Uterus (tissue), 4 donors: Measurements from ENCODE around the gene RBM15. TPM values are rescaled to one million over a fixed set of nuclear protein-coding genes. Genes with fewer than 3 reads are reported as not detected.

ENCODE experiments used
- DNase-seq, 2 donors: peaks; one replicate each; pipeline ENCODE4 v3.0.0-alpha.2; 2019 to 2020
- H3K27ac ChIP-seq, 2 donors: fragments of 200-600 bp; sonication (generic); 1 replicate in 1 of 2; 2 replicates in 1 of 2; pipeline ENCODE4 v1.5.1; 2016 to 2018
- H3K27me3 ChIP-seq, 2 donors: fragments of 200-600 bp; sonication (generic); one replicate each; pipeline ENCODE4 v1.5.1; 2018 to 2019; ENCODE audit warnings: control low read depth in 1 of 2
- H3K36me3 ChIP-seq, 2 donors: fragments of 200-600 bp; sonication (generic); one replicate each; pipeline ENCODE4 v1.5.1; 2019; ENCODE audit warnings: control low read depth in 1 of 2
- H3K4me1 ChIP-seq, 2 donors: fragments of 200-600 bp; sonication (generic); one replicate each; pipeline ENCODE4 v1.5.1; 2018 to 2019; ENCODE audit warnings: control low read depth in 1 of 2
- H3K4me3 ChIP-seq, 2 donors: fragments of 200-600 bp; sonication (generic); 1 replicate in 1 of 2; 2 replicates in 1 of 2; pipeline ENCODE4 v1.5.1; 2018 to 2019; ENCODE audit warnings: mild to moderate bottlenecking in 1 of 2
- H3K9me3 ChIP-seq, 2 donors: fragments of 200-600 bp; sonication (generic); one replicate each; pipeline ENCODE4 v1.5.1; 2019; ENCODE audit warnings: control low read depth in 1 of 2
- POLR2A ChIP-seq, 2 donors: fragments of 450-650 bp; IDR thresholded peaks; one replicate each; pipeline ENCODE4 v1.6.1; 2016; ENCODE audit warnings: antibody characterized with exemption in 2 of 2, mild to moderate bottlenecking in 1 of 2, moderate library complexity in 1 of 2
- intact Hi-C: fragments of 100-400 bp; cut with DNase I; formaldehyde crosslinking; loops from one replicate; pipeline ENCODE4 v1.15.1; 2023; ENCODE audit warnings: low total_unique reads
- total RNA-seq, 4 donors: library from RNA; depleted of rRNA in 3 of 4; stranded (reverse); fragments of >200 nt in 3 of 4; gene quantifications; one replicate each; pipeline versions ENCODE4 v1.1.0 to v1.2.4, GENCODE V29; 2014 to 2023
- TF ChIP-seq, protein P1 (sequence below), 4 experiments: fragments of 200-600 bp in 2 of 4; fragments of 450-650 bp in 2 of 4; sonication (generic) in 2 of 4; IDR thresholded peaks; one replicate each; pipeline ENCODE4 v1.5.1; 2016 to 2019; ENCODE audit warnings: antibody characterized with exemption in 4 of 4, mild to moderate bottlenecking in 2 of 4, moderate library complexity in 1 of 4
- donor health status: DM: yes; HTN: yes; CAD: no.

RBM15 gene
- total RNA-seq, 4 donors from 2014 or later: 9.2 to 71.1 (median 20.8) TPM

DNA sequence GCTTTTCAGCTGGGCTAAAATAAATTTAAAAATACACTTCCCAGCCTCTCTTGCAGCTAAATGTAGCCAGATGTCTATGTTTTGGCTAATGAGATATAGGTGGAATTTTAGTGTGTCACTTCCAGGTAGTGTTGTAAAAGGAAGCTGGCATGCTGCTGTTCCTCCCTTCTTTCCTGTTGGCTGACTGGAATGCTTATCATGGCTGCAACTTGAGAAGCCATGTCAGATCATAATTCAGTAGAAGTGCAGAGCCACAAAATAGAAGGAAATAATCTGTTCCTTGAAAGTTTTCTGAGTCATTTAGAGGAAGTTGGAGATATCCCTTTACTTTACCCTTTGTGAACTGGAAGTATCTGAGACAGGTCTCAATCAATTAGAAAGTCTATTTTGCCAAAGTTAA is 10.9 kb upstream of the RBM15 start:
- Histone ChIP-seq H3K36me3 (no peaks in the 10 kb centered on the region), H3K4me3 (no peak overlapping the region), H3K9me3 (no peaks in the 10 kb centered on the region), H3K27me3 (no peaks in the 10 kb centered on the region), H3K27ac (no peak overlapping the region), H3K4me1 (no peaks in the 10 kb centered on the region)
- TF ChIP-seq POLR2A (IDR thresholded peaks at IDR 0.05): no peak
- TF ChIP-seq, protein P1, sequence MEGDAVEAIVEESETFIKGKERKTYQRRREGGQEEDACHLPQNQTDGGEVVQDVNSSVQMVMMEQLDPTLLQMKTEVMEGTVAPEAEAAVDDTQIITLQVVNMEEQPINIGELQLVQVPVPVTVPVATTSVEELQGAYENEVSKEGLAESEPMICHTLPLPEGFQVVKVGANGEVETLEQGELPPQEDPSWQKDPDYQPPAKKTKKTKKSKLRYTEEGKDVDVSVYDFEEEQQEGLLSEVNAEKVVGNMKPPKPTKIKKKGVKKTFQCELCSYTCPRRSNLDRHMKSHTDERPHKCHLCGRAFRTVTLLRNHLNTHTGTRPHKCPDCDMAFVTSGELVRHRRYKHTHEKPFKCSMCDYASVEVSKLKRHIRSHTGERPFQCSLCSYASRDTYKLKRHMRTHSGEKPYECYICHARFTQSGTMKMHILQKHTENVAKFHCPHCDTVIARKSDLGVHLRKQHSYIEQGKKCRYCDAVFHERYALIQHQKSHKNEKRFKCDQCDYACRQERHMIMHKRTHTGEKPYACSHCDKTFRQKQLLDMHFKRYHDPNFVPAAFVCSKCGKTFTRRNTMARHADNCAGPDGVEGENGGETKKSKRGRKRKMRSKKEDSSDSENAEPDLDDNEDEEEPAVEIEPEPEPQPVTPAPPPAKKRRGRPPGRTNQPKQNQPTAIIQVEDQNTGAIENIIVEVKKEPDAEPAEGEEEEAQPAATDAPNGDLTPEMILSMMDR (IDR thresholded peaks at IDR 0.05): no peak
- DNase-seq: no peak
- intact Hi-C loops: no loop called here

DNA sequence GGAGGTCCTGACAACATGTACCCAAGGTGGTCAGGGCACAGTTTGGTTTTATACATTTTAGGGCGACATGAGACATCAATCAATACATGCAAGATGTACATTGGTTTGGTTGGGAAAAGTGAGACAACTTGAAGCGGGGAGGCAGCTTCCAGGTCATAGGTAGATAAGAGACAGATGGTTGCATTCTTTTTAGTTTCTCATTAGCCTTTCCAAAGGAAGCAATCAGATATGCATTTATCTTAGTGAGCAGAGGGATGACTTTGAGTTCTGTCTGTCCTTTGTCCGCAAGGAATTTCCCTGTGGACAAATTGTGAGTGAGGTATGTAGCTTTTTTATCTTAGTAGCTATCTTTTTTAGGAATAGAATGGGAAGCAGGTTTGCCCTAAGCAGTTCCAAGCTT is 10.5 kb upstream of the RBM15 start:
- TF ChIP-seq, protein P1 (IDR thresholded peaks at IDR 0.05): no peak
- no peak for TF ChIP-seq POLR2A (IDR thresholded peaks at IDR 0.05)
- Histone ChIP-seq H3K4me1 (no peaks in the 10 kb centered on the region), H3K9me3 (no peaks in the 10 kb centered on the region), H3K27me3 (no peaks in the 10 kb centered on the region), H3K4me3 (no peak overlapping the region), H3K36me3 (no peaks in the 10 kb centered on the region), H3K27ac (no peak overlapping the region)
- DNase-seq: no peak
- intact Hi-C loops: no loop called here

DNA sequence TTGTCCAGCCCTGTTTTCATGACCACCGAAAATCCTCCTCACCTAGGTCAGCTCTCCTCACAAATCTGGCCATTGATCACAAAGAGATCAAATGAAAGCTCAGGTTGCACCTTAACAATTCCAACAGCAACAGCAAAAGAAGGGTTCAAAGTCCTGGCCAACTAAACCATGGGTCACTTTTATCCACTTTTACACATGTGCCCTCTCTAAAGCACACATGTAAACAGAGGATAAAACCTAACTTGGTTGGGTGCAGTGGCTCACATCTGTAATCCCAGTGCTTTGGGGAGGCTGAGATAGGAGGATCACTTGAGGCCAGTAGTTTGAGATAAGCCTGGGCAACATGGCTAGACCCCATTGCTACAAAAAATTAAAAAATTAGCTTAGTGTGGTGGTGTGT is 3.9 kb upstream of the RBM15 start:
- Histone ChIP-seq H3K4me1 (no peaks in the 10 kb centered on the region), H3K4me3 (no peak overlapping the region), H3K9me3 (no peaks in the 10 kb centered on the region), H3K36me3 (no peaks in the 10 kb centered on the region), H3K27ac (no peak overlapping the region), H3K27me3 (no peaks in the 10 kb centered on the region)
- no peak for TF ChIP-seq POLR2A (IDR thresholded peaks at IDR 0.05)
- TF ChIP-seq, protein P1 (IDR thresholded peaks at IDR 0.05): no peak
- intact Hi-C loops: no loop called here
- DNase-seq: no peak

DNA sequence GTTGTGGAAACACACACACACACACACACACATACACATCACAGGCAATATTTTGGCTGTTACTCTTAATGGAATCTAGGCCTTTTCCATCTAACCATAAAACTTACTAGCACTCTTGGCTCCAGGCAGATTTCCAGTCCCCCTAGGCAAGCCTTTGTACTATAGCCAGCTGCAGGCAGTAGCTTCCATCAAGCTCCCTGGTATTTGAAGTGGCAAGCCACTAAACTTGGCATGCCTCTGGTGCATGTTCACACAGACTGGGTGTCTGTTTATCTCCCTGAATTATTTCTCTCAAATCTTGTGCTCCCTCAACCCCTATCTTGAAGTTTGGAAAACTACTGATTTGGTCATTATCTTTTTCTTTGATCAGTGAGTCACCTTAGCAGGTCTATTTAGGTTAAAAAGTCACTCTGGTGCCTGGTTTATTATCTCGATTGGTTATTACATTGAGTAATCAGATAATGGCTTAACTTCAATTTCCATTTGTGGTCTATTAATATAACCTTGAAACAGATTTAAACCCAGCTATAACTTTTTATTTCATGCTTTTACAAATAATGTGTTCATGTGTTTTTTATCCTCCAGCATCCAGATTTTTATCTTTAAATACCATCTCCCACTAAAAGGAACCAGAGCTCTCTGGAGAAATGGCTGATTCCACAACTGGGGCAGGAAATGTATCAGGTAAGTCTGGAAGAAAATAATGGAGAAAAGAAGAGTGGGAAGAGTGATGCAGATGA is 2.7 kb upstream of the RBM15 start:
- no peaks in the 10 kb centered on the region for H3K9me3 ChIP-seq
- H3K27me3 ChIP-seq: no peaks in the 10 kb centered on the region
- no peaks in the 10 kb centered on the region for H3K36me3 ChIP-seq
- no peak for DNase-seq
- intact Hi-C loops: loop anchor here (2.0 kb wide), 1 partner anchor 70 kb away; the partner anchor contains the start of gene LAMTOR5
- H3K4me1 ChIP-seq: peaks cover under 1 to 7% of the 10 kb centered on the region in 2 donors
- H3K27ac ChIP-seq: no peak overlapping the region
- TF ChIP-seq POLR2A (IDR thresholded peaks at IDR 0.05): no peak
- TF ChIP-seq, protein P1 (IDR thresholded peaks at IDR 0.05): no peak
- H3K4me3 ChIP-seq: no peak overlapping the region

DNA sequence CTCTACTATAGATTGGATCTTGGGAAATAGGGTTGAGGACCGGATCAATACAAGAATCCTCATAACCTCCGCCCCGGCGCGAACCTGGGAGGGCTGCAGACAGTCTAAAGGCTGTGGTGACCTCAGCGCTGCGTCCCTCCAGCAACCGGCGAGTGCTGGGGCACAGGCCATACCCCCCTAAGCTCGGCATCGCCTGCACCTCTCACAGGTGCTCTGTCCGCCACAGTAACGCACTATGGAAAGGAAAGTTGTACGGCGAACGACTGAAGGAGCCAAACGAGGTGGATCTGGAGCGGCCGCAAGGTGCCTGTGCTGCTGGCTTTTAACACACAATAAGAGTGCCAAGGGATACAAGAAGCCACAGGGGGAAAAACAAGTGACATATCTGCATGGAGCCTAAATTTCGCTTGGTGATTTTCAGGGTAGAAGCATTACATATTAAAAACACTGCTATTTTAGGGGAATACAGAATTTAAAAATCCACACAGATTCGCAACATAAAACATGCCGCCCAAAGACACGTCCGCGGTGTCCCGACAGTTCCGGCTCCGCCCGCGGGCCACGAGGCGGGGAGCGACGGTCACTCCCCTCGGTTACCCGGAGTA is 1.4 kb upstream of the RBM15 start:
- DNase-seq: peak; percentile 31 to 32
- H3K4me1 ChIP-seq: peaks cover 7 to 11% of the 10 kb centered on the region in 2 donors
- TF ChIP-seq POLR2A (IDR thresholded peaks at IDR 0.05): no peak
- TF ChIP-seq, protein P1 (IDR thresholded peaks at IDR 0.05): no peak
- H3K36me3 ChIP-seq: no peaks in the 10 kb centered on the region
- peak overlapping the region; percentile 58 to 100 for H3K4me3 ChIP-seq
- intact Hi-C loops: loop anchor here (2.0 kb wide), 1 partner anchor 69 kb away; the partner anchor contains the start of gene LAMTOR5
- peak overlapping the region; percentile 99 for H3K27ac ChIP-seq
- no peaks in the 10 kb centered on the region for H3K27me3 ChIP-seq
- no peaks in the 10 kb centered on the region for H3K9me3 ChIP-seq
